ENCODE results near the gene RAET1G.

DNA sequence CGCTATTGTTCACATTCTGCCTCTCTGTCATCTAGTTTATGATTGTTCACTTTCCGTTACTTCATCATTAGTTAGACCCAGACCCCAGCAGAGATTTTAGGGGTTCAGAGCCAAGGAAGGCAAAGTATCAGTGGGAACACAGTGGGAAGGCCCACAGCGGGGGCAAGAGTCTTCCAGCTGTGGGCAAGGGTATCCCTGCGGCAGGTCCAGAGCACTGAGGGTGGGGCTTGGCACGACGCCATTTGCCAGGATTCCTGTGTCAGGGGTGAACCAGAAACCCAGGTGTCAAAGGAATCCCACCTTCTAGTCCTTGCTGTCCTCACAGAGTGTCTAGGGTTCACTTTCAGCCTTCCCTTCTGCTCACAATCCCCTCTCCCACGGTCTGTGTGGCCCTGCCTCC, 38.3 kb downstream of the RAET1G start:
- TF ChIP-seq, protein P1, sequence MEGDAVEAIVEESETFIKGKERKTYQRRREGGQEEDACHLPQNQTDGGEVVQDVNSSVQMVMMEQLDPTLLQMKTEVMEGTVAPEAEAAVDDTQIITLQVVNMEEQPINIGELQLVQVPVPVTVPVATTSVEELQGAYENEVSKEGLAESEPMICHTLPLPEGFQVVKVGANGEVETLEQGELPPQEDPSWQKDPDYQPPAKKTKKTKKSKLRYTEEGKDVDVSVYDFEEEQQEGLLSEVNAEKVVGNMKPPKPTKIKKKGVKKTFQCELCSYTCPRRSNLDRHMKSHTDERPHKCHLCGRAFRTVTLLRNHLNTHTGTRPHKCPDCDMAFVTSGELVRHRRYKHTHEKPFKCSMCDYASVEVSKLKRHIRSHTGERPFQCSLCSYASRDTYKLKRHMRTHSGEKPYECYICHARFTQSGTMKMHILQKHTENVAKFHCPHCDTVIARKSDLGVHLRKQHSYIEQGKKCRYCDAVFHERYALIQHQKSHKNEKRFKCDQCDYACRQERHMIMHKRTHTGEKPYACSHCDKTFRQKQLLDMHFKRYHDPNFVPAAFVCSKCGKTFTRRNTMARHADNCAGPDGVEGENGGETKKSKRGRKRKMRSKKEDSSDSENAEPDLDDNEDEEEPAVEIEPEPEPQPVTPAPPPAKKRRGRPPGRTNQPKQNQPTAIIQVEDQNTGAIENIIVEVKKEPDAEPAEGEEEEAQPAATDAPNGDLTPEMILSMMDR (IDR thresholded peaks at IDR 0.05) = no peak
- no peak for TF ChIP-seq EZH2 (IDR thresholded peaks at IDR 0.05; ENCODE audit: borderline replicate concordance, insufficient read depth, low read depth, low read length, poor library complexity, severe bottlenecking)

Data from B cell (primary cell).